Measurements from ENCODE around the gene B9D2. TPM values are rescaled to one million over a fixed set of nuclear protein-coding genes. Genes with fewer than 3 reads are reported as not detected.

The B9D2 gene
- total and polyA plus RNA-seq, 10 donors: 7.5 to 11.9 (median 8.7) TPM

DNA sequence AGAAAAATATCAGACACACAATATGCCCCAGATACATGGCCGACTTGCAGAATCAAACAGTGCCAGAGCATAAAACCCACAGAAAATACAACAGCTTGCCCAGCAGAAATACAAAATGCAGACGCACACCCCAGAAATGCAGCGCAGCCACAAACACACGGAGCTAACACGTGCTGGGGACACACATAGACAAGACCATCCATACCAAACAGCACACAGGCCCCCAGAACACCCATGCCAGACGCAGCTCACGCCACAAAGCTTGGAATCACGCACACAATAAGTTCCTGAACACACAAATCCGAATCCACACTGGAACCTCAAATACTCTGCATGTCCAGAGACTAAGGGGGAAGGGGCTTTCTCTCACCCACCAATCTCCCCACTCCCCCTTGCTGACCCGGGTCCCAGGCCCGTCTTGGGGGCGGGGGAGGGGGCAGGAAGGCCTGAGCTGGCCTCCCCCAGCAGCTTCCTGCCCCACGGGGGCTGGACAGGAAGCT, 36.8 kb downstream of the B9D2 start:
- Histone ChIP-seq H3K4me3 (peak overlapping the region in 7 of 8 donors; percentile 15 to 57 (median 34)), H3K27me3 (replicated peaks in 1 of 7) (no peaks in the 10 kb centered on the region), H3K4me1 (peaks cover 61 to 100% (median 93%) of the 10 kb centered on the region in 6 donors), H3K36me3 (peaks cover 0 to 63% (median 22%) of the 10 kb centered on the region in 6 donors), H3K27ac (peak overlapping the region; percentile 83 to 94 (median 90)), H3K9me3 (no peaks in the 10 kb centered on the region)
- 4 to 16% (median 8%) methylated on average over 9 to 13 of the region's 13 CpGs for WGBS, 5 donors
- intact Hi-C loops (cut with DNase I; ENCODE audit: low total_unique reads): no loop called here
- TF ChIP-seq POLR2AphosphoS5 (IDR thresholded peaks at IDR 0.05) (no peak), POLR2A (IDR thresholded peaks at IDR 0.05) (no peak), CTCF (IDR thresholded peaks at IDR 0.05 in 8 of 11, conservative IDR thresholded peaks at IDR 0.05 in 3 of 11) (no peak)
- no peak for DNase-seq

GRCh38 chr19:41325947-41326706, 37.8 kb downstream of the B9D2 start:
- Histone ChIP-seq H3K9me3 (no peaks in the 10 kb centered on the region), H3K36me3 (peaks cover 0 to 63% (median 17%) of the 10 kb centered on the region in 6 donors), H3K4me1 (peaks cover 67 to 100% (median 98%) of the 10 kb centered on the region in 6 donors), H3K27me3 (replicated peaks in 1 of 7) (no peaks in the 10 kb centered on the region), H3K27ac (peak overlapping the region; percentile 67 to 94 (median 90)), H3K4me3 (peak overlapping the region in 5 of 8 donors; percentile 24 to 57 (median 35))
- TF ChIP-seq POLR2A (IDR thresholded peaks at IDR 0.05) (no peak), POLR2AphosphoS5 (IDR thresholded peaks at IDR 0.05) (peak; percentile 76 to 89 (median 83)), CTCF (IDR thresholded peaks at IDR 0.05 in 8 of 11, conservative IDR thresholded peaks at IDR 0.05 in 3 of 11) (peak in 1 of 11 experiments; percentile 8)
- WGBS, 5 donors: 18 to 36% (median 27%) methylated on average over 17 to 30 of the region's 30 CpGs
- intact Hi-C loops (cut with DNase I; ENCODE audit: low total_unique reads): no loop called here
- peak; percentile 89 for DNase-seq

- H3K27ac ChIP-seq: peak overlapping the region; percentile 67 to 94 (median 90)
- no peaks in the 10 kb centered on the region for H3K27me3 ChIP-seq (replicated peaks in 1 of 7)
- TF ChIP-seq CTCF (IDR thresholded peaks at IDR 0.05 in 8 of 11, conservative IDR thresholded peaks at IDR 0.05 in 3 of 11) (no peak), POLR2A (IDR thresholded peaks at IDR 0.05) (no peak), POLR2AphosphoS5 (IDR thresholded peaks at IDR 0.05) (no peak)
- peak overlapping the region in 5 of 8 donors; percentile 7 to 57 (median 34) for H3K4me3 ChIP-seq
- H3K4me1 ChIP-seq: peaks cover 67 to 100% (median 97%) of the 10 kb centered on the region in 6 donors
- peak; percentile 79 for DNase-seq
- intact Hi-C loops (cut with DNase I; ENCODE audit: low total_unique reads): no loop called here
- 28 to 53% (median 32%) methylated on average over 10 of the region's 10 CpGs for WGBS, 5 donors
- no peaks in the 10 kb centered on the region for H3K9me3 ChIP-seq
- H3K36me3 ChIP-seq: peaks cover 0 to 63% (median 17%) of the 10 kb centered on the region in 6 donors
Observed at GRCh38 chr19:41325640-41325946, 38.4 kb downstream of the B9D2 start.

Data from spleen (tissue), 11 donors.